IPS-15b (cell line): ENCODE data around the gene INSM1.

ENCODE experiments used
- H3K27me3 ChIP-seq: one replicate; pipeline ENCODE4 v1.6.1; 2013; ENCODE audit warnings: low read length; ENCODE audit not compliant: control insufficient read depth, insufficient read depth
- H3K36me3 ChIP-seq: one replicate; pipeline ENCODE4 v1.6.1; 2013; ENCODE audit warnings: low read length; ENCODE audit not compliant: control insufficient read depth, insufficient read depth
- H3K4me1 ChIP-seq: one replicate; pipeline ENCODE4 v1.6.1; 2013; ENCODE audit warnings: mild to moderate bottlenecking, low read length; ENCODE audit not compliant: control insufficient read depth, insufficient read depth
- H3K4me3 ChIP-seq: one replicate; pipeline ENCODE4 v1.5.1; 2013; ENCODE audit warnings: low read depth, low read length
- H3K9ac ChIP-seq: one replicate; pipeline ENCODE4 v1.6.1; 2013; ENCODE audit warnings: low read depth, mild to moderate bottlenecking, low read length
- H3K9me3 ChIP-seq: one replicate; pipeline ENCODE4 v1.6.1; 2013; ENCODE audit warnings: mild to moderate bottlenecking, low read length; ENCODE audit not compliant: control insufficient read depth, insufficient read depth

The INSM1 gene

GRCh38 chr20:20363434-20363798, 4.5 kb upstream of the INSM1 start:
- H3K9ac ChIP-seq = no peak overlapping the region
- no peaks in the 10 kb centered on the region for H3K9me3 ChIP-seq
- H3K4me1 ChIP-seq = peaks cover 17% of the 10 kb centered on the region
- peak overlapping the region; percentile 53 for H3K4me3 ChIP-seq
- no peaks in the 10 kb centered on the region for H3K36me3 ChIP-seq
- peaks cover 75% of the 10 kb centered on the region for H3K27me3 ChIP-seq

- H3K27me3 ChIP-seq = peaks cover 74% of the 10 kb centered on the region
- no peaks in the 10 kb centered on the region for H3K36me3 ChIP-seq
- peak overlapping the region; percentile 53 for H3K4me3 ChIP-seq
- no peaks in the 10 kb centered on the region for H3K9me3 ChIP-seq
- no peak overlapping the region for H3K9ac ChIP-seq
- peaks cover 17% of the 10 kb centered on the region for H3K4me1 ChIP-seq
Measured at GRCh38 chr20:20363799-20364592, 3.9 kb upstream of the INSM1 start.

- Histone ChIP-seq H3K27me3 (peaks cover 76% of the 10 kb centered on the region), H3K36me3 (no peaks in the 10 kb centered on the region), H3K4me1 (peaks cover 17% of the 10 kb centered on the region), H3K4me3 (peak overlapping the region; percentile 53), H3K9ac (no peak overlapping the region), H3K9me3 (no peaks in the 10 kb centered on the region)
Measured at GRCh38 chr20:20364593-20365479, 3.1 kb upstream of the INSM1 start.

- Histone ChIP-seq H3K4me1 (peaks cover 18% of the 10 kb centered on the region), H3K27me3 (peaks cover 77% of the 10 kb centered on the region), H3K9me3 (no peaks in the 10 kb centered on the region), H3K4me3 (peak overlapping the region; percentile 53), H3K9ac (no peak overlapping the region), H3K36me3 (no peaks in the 10 kb centered on the region)
Measured at GRCh38 chr20:20365480-20366161, 2.3 kb upstream of the INSM1 start.

GRCh38 chr20:20366551-20366875, 1.4 kb upstream of the INSM1 start:
- Histone ChIP-seq H3K9me3 (no peaks in the 10 kb centered on the region), H3K4me3 (peak overlapping the region; percentile 39), H3K4me1 (peaks cover 26% of the 10 kb centered on the region), H3K27me3 (peaks cover 77% of the 10 kb centered on the region), H3K9ac (no peak overlapping the region), H3K36me3 (no peaks in the 10 kb centered on the region)

- Histone ChIP-seq H3K4me1 (peaks cover 25% of the 10 kb centered on the region), H3K4me3 (peak overlapping the region; percentile 39), H3K9me3 (no peaks in the 10 kb centered on the region), H3K36me3 (no peaks in the 10 kb centered on the region), H3K27me3 (peaks cover 73% of the 10 kb centered on the region), H3K9ac (peak overlapping the region; percentile 12)
Measured at GRCh38 chr20:20366876-20367574, 879 bp upstream of the INSM1 start.

GRCh38 chr20:20368418-20369249, 730 bp downstream of the INSM1 start:
- Histone ChIP-seq H3K4me3 (peak overlapping the region; percentile 59), H3K9ac (no peak overlapping the region), H3K27me3 (peaks cover 73% of the 10 kb centered on the region), H3K4me1 (peaks cover 31% of the 10 kb centered on the region), H3K9me3 (no peaks in the 10 kb centered on the region), H3K36me3 (no peaks in the 10 kb centered on the region)

- H3K36me3 ChIP-seq = no peaks in the 10 kb centered on the region
- peak overlapping the region; percentile 59 for H3K4me3 ChIP-seq
- peaks cover 74% of the 10 kb centered on the region for H3K27me3 ChIP-seq
- peaks cover 31% of the 10 kb centered on the region for H3K4me1 ChIP-seq
- H3K9ac ChIP-seq = no peak overlapping the region
- H3K9me3 ChIP-seq = no peaks in the 10 kb centered on the region
Measured at GRCh38 chr20:20369250-20370093, 1.6 kb downstream of the INSM1 start.

GRCh38 chr20:20370094-20370575, 2.2 kb downstream of the INSM1 start:
- Histone ChIP-seq H3K27me3 (peaks cover 74% of the 10 kb centered on the region), H3K36me3 (no peaks in the 10 kb centered on the region), H3K4me3 (peak overlapping the region; percentile 59), H3K9ac (no peak overlapping the region), H3K4me1 (peaks cover 31% of the 10 kb centered on the region), H3K9me3 (no peaks in the 10 kb centered on the region)

GRCh38 chr20:20371083-20371482, 3.2 kb downstream of the INSM1 start:
- no peaks in the 10 kb centered on the region for H3K9me3 ChIP-seq
- no peak overlapping the region for H3K9ac ChIP-seq
- no peaks in the 10 kb centered on the region for H3K36me3 ChIP-seq
- peaks cover 27% of the 10 kb centered on the region for H3K4me1 ChIP-seq
- no peak overlapping the region for H3K4me3 ChIP-seq
- peaks cover 72% of the 10 kb centered on the region for H3K27me3 ChIP-seq
